ENCODE measurements around the gene PROX1.

- no peak for TF ChIP-seq EZH2phosphoT487 (IDR thresholded peaks at IDR 0.05)
- TF ChIP-seq CTCF (IDR thresholded peaks at IDR 0.05) = no peak
- TF ChIP-seq EZH2 (IDR thresholded peaks at IDR 0.05) = no peak
Observed at GRCh38 chr1:214022229-214022791, 34.5 kb downstream of the PROX1 start.

Data from neural progenitor cell (in vitro differentiated cells).